ENCODE measurements around the gene SESN1.

DNA sequence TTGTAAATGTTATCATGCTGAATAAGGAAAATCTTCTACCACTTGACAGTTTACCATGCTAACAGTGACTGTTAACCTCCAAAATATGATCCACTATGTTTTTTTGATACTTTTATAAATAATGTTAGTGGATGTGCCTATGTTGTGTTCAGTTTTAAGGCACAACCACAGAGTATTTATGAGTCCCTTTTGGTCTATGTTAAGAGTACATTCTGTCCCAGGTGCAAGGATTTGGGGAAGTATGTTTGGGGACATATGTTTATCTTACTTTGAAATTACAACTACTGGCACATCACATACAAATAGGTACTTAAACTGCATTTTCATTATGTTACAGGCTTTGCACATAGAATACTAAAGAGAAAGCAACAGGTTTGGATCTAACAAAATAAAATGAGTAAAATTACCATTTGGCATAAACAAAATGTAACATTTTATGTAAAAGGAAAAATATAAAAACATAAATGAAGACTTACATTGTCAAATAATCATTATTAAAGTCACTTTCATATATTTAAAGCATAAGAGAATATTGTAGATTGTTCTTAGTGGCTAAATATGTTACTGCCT lies 71.2 kb downstream of the SESN1 start:
- no peak for TF ChIP-seq POLR2A (IDR thresholded peaks at IDR 0.05; ENCODE audit: low read depth)
- TF ChIP-seq, protein P1, sequence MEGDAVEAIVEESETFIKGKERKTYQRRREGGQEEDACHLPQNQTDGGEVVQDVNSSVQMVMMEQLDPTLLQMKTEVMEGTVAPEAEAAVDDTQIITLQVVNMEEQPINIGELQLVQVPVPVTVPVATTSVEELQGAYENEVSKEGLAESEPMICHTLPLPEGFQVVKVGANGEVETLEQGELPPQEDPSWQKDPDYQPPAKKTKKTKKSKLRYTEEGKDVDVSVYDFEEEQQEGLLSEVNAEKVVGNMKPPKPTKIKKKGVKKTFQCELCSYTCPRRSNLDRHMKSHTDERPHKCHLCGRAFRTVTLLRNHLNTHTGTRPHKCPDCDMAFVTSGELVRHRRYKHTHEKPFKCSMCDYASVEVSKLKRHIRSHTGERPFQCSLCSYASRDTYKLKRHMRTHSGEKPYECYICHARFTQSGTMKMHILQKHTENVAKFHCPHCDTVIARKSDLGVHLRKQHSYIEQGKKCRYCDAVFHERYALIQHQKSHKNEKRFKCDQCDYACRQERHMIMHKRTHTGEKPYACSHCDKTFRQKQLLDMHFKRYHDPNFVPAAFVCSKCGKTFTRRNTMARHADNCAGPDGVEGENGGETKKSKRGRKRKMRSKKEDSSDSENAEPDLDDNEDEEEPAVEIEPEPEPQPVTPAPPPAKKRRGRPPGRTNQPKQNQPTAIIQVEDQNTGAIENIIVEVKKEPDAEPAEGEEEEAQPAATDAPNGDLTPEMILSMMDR (IDR thresholded peaks at IDR 0.05) = no peak
- TF ChIP-seq POLR2AphosphoS5 (IDR thresholded peaks at IDR 0.05) = no peak

All from esophagus muscularis mucosa (tissue), 3 donors.